Measurements from ENCODE around the gene KLHL5. TPM values are rescaled to one million over a fixed set of nuclear protein-coding genes. Genes with fewer than 3 reads are reported as not detected.

Gene KLHL5
- total RNA-seq, 4 donors from 2014 or later = 10.9 to 14.0 (median 11.8) TPM

DNA sequence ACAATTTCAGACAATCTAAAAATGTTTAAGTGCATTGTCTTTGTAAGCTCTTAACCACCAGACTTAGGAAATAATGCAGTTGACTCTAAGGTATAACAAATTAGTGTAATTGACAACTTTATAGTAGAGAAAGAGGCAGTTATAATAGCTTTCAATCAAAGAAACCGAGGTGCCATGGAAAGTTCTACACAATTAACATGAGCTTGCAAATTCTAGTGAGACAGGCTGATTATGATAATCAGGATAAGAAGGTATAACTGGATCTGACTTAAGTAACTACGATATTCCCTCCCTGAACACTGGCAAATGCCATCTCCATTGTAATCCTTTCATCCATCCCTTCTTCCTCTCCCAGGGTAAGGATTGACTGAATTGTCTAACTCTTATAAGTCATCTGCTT lies 11.4 kb upstream of the KLHL5 start:
- in situ Hi-C loops (cut with MboI; ENCODE audit: low sequenced_read_pairs in 4 of 4) (no loop called here), intact Hi-C loops (cut with DNase I; ENCODE audit: low total_unique reads) (no loop called here)
- H3K4me1 ChIP-seq = peaks cover 0 to 4% of the 10 kb centered on the region in 2 donors

DNA sequence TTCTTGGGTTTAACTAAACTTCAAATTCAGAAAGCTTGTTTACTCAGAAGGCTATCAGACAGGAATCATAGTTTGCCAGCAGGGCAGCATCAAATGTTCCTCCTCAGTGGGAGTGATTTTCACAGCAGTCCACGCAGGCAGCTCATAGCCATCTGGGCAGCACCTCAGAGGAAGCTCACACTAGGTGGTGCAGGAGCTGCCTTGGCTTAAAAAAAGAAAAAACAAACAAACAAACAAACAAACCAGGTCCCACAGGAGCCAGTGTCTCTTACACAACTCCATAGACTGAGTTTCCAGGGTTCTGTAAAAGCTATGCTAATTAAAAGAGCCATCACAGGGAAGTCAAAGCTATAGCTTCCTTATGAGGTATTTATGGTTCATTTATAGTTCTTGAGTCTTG lies 10.5 kb upstream of the KLHL5 start:
- in situ Hi-C loops (cut with MboI; ENCODE audit: low sequenced_read_pairs in 4 of 4) = no loop called here

More for the DNA sequence above, 11.4 kb upstream of the KLHL5 start:
- DNase-seq (no peak), ATAC-seq (no peak)
- no peak overlapping the region for H3K4me3 ChIP-seq
- H3K9me3 ChIP-seq = no peaks in the 10 kb centered on the region
- TF ChIP-seq, protein P1, sequence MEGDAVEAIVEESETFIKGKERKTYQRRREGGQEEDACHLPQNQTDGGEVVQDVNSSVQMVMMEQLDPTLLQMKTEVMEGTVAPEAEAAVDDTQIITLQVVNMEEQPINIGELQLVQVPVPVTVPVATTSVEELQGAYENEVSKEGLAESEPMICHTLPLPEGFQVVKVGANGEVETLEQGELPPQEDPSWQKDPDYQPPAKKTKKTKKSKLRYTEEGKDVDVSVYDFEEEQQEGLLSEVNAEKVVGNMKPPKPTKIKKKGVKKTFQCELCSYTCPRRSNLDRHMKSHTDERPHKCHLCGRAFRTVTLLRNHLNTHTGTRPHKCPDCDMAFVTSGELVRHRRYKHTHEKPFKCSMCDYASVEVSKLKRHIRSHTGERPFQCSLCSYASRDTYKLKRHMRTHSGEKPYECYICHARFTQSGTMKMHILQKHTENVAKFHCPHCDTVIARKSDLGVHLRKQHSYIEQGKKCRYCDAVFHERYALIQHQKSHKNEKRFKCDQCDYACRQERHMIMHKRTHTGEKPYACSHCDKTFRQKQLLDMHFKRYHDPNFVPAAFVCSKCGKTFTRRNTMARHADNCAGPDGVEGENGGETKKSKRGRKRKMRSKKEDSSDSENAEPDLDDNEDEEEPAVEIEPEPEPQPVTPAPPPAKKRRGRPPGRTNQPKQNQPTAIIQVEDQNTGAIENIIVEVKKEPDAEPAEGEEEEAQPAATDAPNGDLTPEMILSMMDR (IDR thresholded peaks at IDR 0.05 in 4 of 5, conservative IDR thresholded peaks at IDR 0.05 in 1 of 5) = no peak
- no peak for TF ChIP-seq POLR2A (IDR thresholded peaks at IDR 0.05)
- H3K36me3 ChIP-seq = no peaks in the 10 kb centered on the region
- no peaks in the 10 kb centered on the region for H3K27me3 ChIP-seq
- no peak overlapping the region for H3K27ac ChIP-seq

DNA sequence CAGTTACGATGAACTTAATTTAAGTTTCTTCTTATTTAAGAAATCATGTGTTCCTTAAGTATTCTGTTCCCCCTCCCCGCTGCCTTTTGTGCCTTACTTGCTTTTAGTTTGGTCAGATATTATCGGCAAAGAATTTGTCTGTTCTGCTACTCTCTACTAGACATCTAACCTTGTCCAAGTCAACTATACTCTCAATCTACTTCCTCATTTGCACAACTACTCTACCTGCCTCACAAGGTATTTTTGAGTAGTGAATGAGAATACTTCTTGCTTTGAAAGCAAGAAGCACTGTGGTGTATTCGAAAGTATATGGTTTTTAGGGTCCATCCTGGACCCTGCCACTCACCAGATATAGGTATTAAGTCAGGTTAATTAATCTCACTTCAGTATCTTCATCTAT lies 8.0 kb upstream of the KLHL5 start:
- Histone ChIP-seq H3K27ac (no peak overlapping the region), H3K36me3 (no peaks in the 10 kb centered on the region), H3K4me3 (no peak overlapping the region), H3K4me1 (no peaks in the 10 kb centered on the region), H3K27me3 (no peaks in the 10 kb centered on the region), H3K9me3 (no peaks in the 10 kb centered on the region)
- no peak for ATAC-seq
- TF ChIP-seq POLR2A (IDR thresholded peaks at IDR 0.05) = no peak
- TF ChIP-seq, protein P1 (IDR thresholded peaks at IDR 0.05 in 4 of 5, conservative IDR thresholded peaks at IDR 0.05 in 1 of 5) = no peak
- intact Hi-C loops (cut with DNase I; ENCODE audit: low total_unique reads) = loop anchor here (2.0 kb wide), 1 partner anchor 25 kb away; no protein-coding TSS in a partner anchor
- DNase-seq = no peak
- in situ Hi-C loops (cut with MboI; ENCODE audit: low sequenced_read_pairs in 4 of 4) = no loop called here

More for the DNA sequence above, 10.5 kb upstream of the KLHL5 start:
- ATAC-seq = no peak
- H3K9me3 ChIP-seq = no peaks in the 10 kb centered on the region
- intact Hi-C loops (cut with DNase I; ENCODE audit: low total_unique reads) = no loop called here
- no peaks in the 10 kb centered on the region for H3K36me3 ChIP-seq
- no peaks in the 10 kb centered on the region for H3K27me3 ChIP-seq
- no peak overlapping the region for H3K27ac ChIP-seq
- H3K4me3 ChIP-seq = no peak overlapping the region
- DNase-seq = no peak
- H3K4me1 ChIP-seq = no peaks in the 10 kb centered on the region
- TF ChIP-seq, protein P1 (IDR thresholded peaks at IDR 0.05 in 4 of 5, conservative IDR thresholded peaks at IDR 0.05 in 1 of 5) = no peak
- TF ChIP-seq POLR2A (IDR thresholded peaks at IDR 0.05) = no peak

DNA sequence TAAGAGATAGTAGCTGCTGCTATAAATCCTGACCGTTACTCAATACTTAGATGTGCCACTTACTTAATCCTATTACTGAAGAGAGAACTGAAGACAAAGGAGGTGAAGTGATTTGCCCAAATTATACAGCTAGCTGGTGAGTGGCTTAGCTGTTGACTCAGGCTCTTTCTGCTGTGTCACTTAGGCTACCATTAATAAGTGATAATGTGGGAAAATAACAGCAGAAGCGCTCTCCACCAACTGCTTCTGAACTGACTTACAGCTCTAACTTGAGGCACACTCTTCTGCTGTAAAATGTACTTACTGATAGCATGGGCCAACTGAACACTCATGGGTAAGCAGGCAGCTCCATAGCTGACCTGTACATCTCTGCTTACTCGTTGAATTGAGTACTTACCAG lies 7.5 kb upstream of the KLHL5 start:
- Histone ChIP-seq H3K27ac (no peak overlapping the region), H3K27me3 (no peaks in the 10 kb centered on the region), H3K9me3 (no peaks in the 10 kb centered on the region), H3K4me3 (no peak overlapping the region), H3K36me3 (no peaks in the 10 kb centered on the region), H3K4me1 (no peaks in the 10 kb centered on the region)
- in situ Hi-C loops (cut with MboI; ENCODE audit: low sequenced_read_pairs in 4 of 4) (no loop called here), intact Hi-C loops (cut with DNase I; ENCODE audit: low total_unique reads) (no loop called here)
- ATAC-seq (no peak), DNase-seq (no peak)
- TF ChIP-seq POLR2A (IDR thresholded peaks at IDR 0.05) = no peak
- TF ChIP-seq, protein P1 (IDR thresholded peaks at IDR 0.05 in 4 of 5, conservative IDR thresholded peaks at IDR 0.05 in 1 of 5) = no peak

DNA sequence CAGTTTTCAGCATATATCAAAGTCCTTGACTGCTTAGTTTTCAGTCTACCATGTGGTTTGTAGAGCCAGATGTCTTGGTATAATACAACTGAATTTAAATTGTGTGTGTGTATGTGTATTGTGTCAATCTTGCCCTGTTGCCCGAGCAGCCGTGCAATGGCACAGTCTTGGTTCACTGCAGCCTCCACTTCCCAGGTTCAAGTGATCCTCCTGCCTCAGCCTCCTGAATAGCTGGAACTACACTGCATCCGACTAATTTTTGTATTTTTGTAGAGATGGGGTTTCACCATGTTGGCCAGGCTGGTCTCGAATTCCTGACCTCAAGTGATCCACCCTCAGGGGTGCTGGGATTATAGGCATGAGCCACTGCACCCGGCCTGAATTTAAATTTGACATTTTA lies 6.0 kb upstream of the KLHL5 start:
- intact Hi-C loops (cut with DNase I; ENCODE audit: low total_unique reads) (no loop called here), in situ Hi-C loops (cut with MboI; ENCODE audit: low sequenced_read_pairs in 4 of 4) (no loop called here)
- H3K4me3 ChIP-seq = no peak overlapping the region
- no peaks in the 10 kb centered on the region for H3K27me3 ChIP-seq
- H3K36me3 ChIP-seq = no peaks in the 10 kb centered on the region
- no peaks in the 10 kb centered on the region for H3K4me1 ChIP-seq
- no peak for ATAC-seq
- no peaks in the 10 kb centered on the region for H3K9me3 ChIP-seq
- TF ChIP-seq, protein P1 (IDR thresholded peaks at IDR 0.05 in 4 of 5, conservative IDR thresholded peaks at IDR 0.05 in 1 of 5) = no peak
- TF ChIP-seq POLR2A (IDR thresholded peaks at IDR 0.05) = no peak
- no peak for DNase-seq
- no peak overlapping the region for H3K27ac ChIP-seq

All from gastrocnemius medialis (tissue), 4 donors.